Measurements from ENCODE around the gene HES7.

DNA sequence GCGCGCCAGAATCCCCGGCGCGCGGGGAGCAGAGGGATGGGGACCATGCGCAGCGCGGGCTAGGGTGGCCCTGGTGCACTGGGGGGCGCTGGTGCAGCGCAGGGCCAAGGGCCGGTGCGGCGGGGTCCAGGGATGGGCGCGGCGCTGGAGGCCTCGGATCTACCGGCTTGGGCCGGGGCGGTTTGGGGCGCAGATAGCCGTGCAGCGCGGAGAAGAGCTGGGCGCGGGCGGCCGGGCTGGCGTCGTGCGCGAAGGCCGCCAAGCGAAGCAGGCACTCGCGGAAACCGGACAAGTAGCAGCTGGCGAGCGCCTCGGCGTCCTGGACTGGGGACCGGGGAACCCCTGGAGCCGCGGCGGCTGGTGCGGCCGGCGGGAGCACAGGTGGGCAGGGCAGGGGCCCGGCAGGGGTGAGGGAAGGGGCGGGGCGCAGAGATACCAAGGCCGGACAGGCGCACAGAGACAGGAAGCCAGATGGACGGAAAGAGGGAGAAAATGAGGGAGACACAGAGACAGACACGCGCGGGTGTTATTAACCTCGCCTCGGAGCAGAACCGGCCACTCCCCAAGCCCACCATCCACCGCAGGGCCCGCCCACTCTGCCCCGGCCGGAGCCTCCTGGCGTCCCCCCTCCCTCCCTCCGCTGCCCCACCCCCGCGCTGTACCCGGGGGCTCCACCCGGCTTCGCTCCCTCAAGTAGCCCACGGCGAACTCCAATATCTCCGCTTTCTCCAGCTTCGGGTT, 2.1 kb downstream of the HES7 start:
- TF ChIP-seq CTCF (IDR thresholded peaks at IDR 0.05): peak; percentile 56
- TF ChIP-seq ZFX (IDR thresholded peaks at IDR 0.05; ENCODE audit: borderline replicate concordance): no peak

All from 22Rv1 (cell line).